ENCODE results near the gene KIF26A.

- TF ChIP-seq CTCF (IDR thresholded peaks at IDR 0.05; ENCODE audit: poor library complexity) (no peak), EZH2 (IDR thresholded peaks at IDR 0.05; ENCODE audit: borderline replicate concordance) (no peak)
Measured at GRCh38 chr14:104205781-104206180, 67.4 kb downstream of the KIF26A start.

All from hepatocyte (in vitro differentiated cells).